ENCODE results near the gene STK33.

STK33 gene

DNA sequence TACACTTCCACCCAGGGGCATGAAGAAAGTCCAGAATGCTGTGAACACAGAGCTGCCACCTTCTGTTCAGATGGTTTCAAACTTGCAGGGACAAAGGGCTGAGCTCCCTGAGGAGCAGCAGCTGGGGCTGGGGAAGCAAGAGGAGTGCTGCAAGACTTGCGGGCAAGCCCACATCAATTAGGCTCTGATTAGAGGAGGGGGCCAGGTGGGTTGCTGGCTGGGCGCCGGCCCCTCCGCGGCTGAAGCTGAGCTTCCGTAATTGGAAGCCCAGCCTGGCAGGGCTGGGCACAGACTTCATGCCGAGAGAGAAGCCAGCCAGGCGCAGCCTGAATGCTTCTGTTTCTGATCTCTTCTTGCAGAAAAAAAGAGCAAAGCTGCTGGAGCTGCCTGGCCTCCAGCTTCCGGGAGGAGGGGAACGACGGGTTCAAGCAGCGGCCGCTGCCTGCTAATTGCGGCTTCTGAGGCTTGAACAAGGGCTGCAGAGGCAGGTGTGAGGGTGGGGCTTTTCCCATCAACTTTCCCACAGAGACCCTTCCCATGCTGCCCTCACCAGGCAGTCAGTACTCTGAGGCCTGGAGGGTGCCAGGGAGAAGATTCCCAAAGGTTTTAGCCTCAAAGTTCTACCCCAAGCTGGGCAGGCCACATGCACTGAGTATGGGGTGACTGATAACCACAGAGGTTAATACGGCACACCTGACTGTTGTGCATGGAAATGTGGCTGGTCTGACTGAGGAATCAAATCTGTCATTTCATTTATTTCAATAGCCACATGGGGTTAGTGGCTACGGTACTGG, 239.2 kb downstream of the STK33 start:
- no peak for FAIRE-seq

DNA sequence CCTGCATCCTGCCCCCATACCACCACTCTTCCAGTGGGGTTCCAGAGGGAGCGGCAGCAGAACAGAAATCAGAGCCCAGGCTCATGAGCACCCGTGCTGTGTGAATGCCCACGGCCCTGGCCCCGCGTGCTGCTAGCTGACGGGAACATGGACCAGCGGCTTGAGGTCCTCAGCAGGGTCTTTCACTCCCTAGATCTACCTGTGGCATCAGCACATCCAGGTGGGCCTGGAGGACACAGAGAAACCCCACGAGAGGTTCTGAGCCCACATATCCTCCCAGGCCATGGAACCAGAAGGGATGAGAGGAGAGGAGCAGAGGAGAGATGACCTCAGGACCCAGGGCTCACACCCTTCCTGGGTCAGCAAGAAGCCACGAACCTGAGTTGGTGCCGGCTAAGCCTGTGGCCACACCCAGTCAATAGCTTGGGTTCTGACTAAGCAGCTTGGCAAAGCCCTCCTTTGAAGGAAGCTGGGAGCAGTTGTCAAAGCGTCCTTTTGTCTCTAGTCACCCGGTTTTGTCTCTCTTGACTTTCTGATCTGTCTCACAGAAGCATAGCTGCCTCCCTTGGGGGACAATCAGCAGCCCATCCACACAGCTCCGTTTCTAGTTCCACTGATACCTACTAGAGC, 241.0 kb downstream of the STK33 start:
- FAIRE-seq, result no peak

DNA sequence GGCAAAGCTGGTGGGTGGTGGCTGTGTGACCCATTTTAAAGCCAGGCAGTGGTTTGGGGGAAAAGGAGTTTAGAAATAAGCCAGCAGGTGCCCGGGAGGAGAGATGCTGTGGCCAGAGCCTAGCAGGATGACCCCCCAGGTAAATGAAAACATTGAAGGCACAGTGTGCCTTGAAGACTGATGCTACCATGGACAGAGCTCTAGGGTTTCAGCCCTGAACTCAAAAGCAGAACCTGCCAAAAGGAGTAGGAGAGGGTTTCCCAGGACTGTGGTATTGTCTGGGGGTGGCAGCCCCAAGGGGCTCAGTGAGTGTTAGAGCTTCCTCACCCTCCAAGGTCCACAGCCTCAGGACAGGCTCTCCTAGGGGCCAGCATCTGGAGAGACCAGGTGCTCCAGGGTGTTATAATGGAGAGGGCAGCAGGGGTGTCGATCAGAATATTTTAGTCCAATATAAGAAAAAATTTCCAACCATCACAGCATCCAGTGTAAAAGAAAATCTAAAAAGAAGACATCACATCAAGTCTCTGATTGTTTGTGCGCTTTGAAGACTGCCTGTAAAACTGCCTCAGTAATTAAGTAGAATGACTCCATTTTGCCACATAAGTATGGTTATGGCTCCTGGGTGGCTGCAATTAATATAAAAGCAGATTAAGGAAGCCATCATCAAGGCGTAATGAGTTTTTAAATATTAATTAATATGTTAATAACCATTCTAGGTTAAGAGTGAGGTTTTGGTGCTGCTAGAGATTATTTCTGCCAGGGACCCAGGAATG, 241.7 kb downstream of the STK33 start:
- no peak for FAIRE-seq

DNA sequence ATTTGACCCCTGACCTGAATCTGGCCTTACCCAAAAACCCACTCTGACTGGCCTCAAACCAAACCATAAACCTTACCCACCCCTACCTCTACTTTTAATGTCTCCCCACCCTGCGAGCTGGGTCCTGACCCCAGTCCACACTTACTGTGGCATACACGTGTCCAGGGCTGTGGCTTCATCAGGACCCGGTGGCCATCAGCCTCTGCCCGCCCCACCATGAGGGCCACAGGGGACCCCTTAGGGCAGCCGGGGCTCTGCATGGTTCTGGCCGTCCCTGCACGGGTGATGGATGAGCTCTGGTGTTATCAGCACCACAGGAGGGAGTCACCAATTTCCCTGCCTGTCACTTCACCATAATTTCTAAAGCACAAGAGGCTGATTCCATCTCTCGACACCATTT, 242.8 kb downstream of the STK33 start:
- FAIRE-seq, result no peak

DNA sequence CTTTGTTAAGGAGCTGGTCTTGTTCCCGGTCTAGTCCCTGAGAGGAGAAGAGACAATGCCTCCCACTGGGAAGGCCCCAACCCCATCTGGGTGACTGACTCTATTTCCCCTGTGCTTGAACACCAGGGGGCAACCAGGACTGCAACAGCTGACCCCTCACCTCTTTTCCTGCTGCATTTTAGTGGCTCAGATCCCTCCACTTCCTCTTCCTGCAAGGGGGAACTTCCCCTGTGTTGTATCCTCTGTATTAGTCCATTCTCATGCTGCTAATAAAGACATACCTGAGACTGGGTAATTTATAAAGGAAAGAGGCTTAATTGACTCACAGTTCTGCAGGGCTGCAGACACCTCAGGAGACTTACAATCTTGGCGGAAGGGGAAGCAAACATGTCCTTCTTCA, 246.1 kb downstream of the STK33 start:
- no peak for FAIRE-seq

DNA sequence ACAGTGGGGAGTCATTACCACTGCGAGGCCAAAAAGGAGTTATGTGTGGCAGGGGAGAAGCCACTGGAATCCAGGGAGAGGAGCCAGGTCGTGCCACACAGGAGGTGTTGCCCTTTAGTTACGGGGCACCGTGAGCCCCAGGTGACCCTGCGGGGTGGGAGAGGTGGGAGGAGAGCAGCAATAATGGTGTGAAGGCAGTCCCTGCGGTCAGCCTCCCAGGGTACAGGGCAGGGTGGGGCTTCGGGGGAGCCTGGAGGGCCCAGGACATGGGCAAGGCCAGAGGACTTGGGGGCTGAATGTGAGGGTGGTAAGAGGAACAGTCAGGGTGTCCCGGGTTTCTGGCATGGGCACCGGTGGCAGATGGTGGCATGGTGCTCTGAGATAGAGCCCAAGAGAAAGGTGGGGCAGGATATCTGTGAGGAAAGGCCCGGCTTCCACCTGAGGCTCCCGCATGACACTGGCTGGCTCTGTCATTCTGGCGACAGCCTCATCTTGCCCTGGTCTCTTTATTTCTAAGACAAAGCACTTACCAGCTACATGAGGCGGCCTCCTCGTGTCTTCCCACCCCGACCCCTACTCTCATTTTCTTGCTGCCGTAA, 247.8 kb downstream of the STK33 start:
- no peak for FAIRE-seq

DNA sequence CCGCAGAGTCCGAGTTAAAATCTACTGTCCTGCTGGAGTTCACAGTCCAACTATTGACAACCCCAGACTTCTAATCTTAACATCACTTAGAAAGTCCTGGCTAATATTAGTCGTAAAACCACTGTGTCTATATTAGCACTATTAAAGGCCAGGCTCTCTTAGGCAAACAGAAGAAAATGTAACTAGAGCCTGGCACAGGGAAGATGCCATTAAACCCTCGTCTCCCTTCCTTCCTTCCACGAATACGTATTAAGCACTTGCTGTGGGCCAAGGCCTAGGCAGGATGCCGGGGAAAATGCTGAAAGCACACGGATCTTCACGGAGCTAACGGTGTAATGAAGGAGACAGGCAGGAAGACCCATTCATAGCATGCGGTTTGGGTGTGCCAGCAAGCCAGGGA, 248.8 kb downstream of the STK33 start:
- FAIRE-seq, result no peak

DNA sequence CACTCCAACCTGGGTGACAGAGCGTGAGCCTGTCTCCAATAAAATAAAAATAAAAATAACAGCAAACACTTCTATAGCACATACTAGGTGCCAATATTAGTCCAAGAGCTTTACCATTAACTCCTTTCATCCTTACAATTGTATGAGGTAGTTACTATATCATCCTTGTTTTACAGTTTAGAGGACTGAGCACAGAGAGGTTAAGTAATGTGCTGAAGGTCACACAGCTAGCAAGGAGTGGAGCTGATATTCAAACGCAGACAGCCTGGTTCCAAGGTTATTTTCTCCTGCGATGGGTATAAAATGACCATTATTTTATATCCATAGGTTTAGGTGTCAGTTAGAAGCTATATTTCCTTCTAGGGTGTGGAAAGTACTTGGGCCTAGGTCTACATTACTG, 249.7 kb downstream of the STK33 start:
- no peak for FAIRE-seq

DNA sequence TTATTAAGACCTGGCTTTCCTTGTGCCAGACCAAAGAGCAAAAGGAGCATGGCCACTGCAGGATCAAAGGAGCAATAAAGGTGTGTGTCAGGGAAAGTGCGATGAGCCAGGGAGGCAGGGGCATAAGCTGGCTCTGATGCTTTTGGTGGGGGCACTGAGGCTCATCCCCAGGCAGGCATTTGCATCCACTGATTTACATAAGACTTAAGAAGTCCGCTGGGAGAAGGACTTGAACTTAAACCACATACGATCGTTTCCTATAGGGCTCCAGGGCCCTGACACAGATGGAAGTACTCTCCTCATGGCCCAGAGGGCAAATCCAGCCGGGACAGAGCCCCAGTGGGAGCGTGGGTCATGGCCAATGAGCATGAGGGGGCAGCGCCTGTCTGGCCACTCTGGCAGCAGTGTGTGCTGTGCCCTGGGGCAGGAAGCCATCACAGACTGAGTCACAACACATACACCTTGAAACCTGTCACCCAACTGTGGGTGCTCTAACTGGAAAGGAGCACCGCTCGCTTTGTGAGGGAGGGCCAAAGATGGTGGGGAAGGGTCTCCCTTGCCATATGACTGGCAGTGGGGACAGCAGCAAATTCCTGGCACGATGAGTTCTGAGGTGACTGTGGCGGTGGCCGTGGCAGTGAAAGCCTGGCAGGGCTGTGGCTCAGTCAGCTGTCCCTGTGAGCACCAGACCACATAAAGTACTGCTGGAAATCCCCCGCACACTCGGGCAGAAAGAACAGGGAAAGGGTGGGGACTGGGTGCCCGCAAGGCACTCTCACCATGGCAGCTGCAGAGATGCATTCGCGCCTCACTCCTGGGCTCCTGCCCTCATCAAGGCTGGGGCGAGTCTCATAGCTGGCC, 251.0 kb downstream of the STK33 start:
- no peak for FAIRE-seq

DNA sequence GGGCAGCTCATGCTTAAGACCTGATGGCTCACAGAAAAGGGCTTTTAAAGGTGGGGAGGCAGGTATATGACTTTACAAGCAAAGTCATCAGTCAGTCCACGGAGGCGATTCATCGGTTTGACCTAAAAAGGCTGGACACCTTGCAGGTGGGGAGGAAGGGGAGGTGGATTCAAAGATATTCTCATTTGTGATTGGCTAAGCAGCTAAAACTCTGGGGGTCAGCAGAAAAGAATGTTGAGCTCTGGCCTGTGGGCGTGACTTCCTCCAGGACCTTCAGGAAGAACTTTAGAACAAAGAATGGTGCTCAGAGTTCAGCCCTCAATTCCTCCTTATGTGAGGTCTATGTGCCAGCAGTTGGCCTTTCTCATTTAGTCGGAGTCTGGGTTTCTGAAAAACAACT, 252.0 kb downstream of the STK33 start:
- FAIRE-seq, result no peak
